DMS79 treated with DMSO at 0.1 percent for 48 hours (cell line): ENCODE results near the gene ITGB7.

Experiments used
- DNase-seq: peaks from one replicate; lab custom pipeline; 2025; lab: John Stamatoyannopoulos, UW

Gene ITGB7

GRCh38 chr12:53207042-53207441 is at the start of gene ITGB7:
ITGB7 (minus strand) TSS chr12:53207251; CDS start chr12:53200443, 6,808 bp downstream.
- DNase-seq = no peak

- DNase-seq = no peak
Observed at GRCh38 chr12:53255996-53256395, 48.9 kb upstream of the ITGB7 start.

- DNase-seq = no peak
Observed at GRCh38 chr12:53254816-53255545, 47.9 kb upstream of the ITGB7 start.

GRCh38 chr12:53253298-53253697 is 46.2 kb upstream of the ITGB7 start:
- no peak for DNase-seq

GRCh38 chr12:53252349-53252916 is 45.4 kb upstream of the ITGB7 start:
- DNase-seq = no peak

GRCh38 chr12:53251477-53252348 is 44.7 kb upstream of the ITGB7 start:
- peak; percentile 52 for DNase-seq

GRCh38 chr12:53245286-53245685 is 38.2 kb upstream of the ITGB7 start:
- no peak for DNase-seq

GRCh38 chr12:53244337-53244736 is 37.3 kb upstream of the ITGB7 start:
- no peak for DNase-seq

GRCh38 chr12:53241623-53242412 is 34.8 kb upstream of the ITGB7 start:
- DNase-seq = no peak

GRCh38 chr12:53239643-53240258 is 32.7 kb upstream of the ITGB7 start:
- no peak for DNase-seq

- no peak for DNase-seq
Observed at GRCh38 chr12:53236443-53237111, 29.5 kb upstream of the ITGB7 start.

GRCh38 chr12:53235742-53236442 is 28.8 kb upstream of the ITGB7 start:
- DNase-seq = no peak

GRCh38 chr12:53235164-53235563 is 28.1 kb upstream of the ITGB7 start:
- DNase-seq = no peak

- DNase-seq = peak; percentile 33
Observed at GRCh38 chr12:53234271-53234914, 27.3 kb upstream of the ITGB7 start.

GRCh38 chr12:53233671-53234121 is 26.6 kb upstream of the ITGB7 start:
- no peak for DNase-seq

- peak; percentile 22 for DNase-seq
Observed at GRCh38 chr12:53232646-53233461, 25.8 kb upstream of the ITGB7 start.

GRCh38 chr12:53231921-53232645 is 25.0 kb upstream of the ITGB7 start, which contains the start of gene RARG:
RARG (minus strand) TSS chr12:53232209; CDS start chr12:53227545, 4,664 bp downstream.
- peak; percentile 22 for DNase-seq

GRCh38 chr12:53231671-53231920 is 24.5 kb upstream of the ITGB7 start:
- no peak for DNase-seq
